Nephron (organoid): Measurements from ENCODE around the gene HOXB3.

Experiments
- H3K27ac Mint-ChIP-seq, 3 experiments: 2 replicates each; pipeline ENCODE4 v1.8.0; 2020; ENCODE audit warnings: mixed read lengths in 3 of 3, mild to moderate bottlenecking in 2 of 3, moderate library complexity in 1 of 3
- H3K27me3 Mint-ChIP-seq: 2 replicates; pipeline ENCODE4 v1.8.0; 2021; ENCODE audit warnings: low read depth, mild to moderate bottlenecking, moderate library complexity, mixed read lengths
- H3K36me3 Mint-ChIP-seq: 2 replicates; pipeline ENCODE4 v1.8.0; 2020; ENCODE audit warnings: low read depth, mixed read lengths
- H3K4me1 Mint-ChIP-seq: 2 replicates; pipeline ENCODE4 v1.8.0; 2020; ENCODE audit warnings: mixed read lengths
- H3K4me3 Mint-ChIP-seq, 3 experiments: 2 replicates each; pipeline ENCODE4 v1.8.0; 2020; ENCODE audit warnings: mild to moderate bottlenecking in 3 of 3, mixed read lengths in 3 of 3, moderate library complexity in 2 of 3
- H3K9me3 Mint-ChIP-seq: 2 replicates; pipeline ENCODE4 v1.8.0; 2020; ENCODE audit warnings: mixed read lengths
- TF ChIP-seq, protein P1 (sequence below), 3 experiments: fragments of 200-600 bp; sonication (generic); IDR thresholded peaks; one replicate each; pipeline ENCODE4 v1.5.0; 2021; ENCODE audit warnings: antibody characterized with exemption in 3 of 3; ENCODE audit not compliant: unreplicated experiment in 3 of 3

The HOXB3 gene

DNA sequence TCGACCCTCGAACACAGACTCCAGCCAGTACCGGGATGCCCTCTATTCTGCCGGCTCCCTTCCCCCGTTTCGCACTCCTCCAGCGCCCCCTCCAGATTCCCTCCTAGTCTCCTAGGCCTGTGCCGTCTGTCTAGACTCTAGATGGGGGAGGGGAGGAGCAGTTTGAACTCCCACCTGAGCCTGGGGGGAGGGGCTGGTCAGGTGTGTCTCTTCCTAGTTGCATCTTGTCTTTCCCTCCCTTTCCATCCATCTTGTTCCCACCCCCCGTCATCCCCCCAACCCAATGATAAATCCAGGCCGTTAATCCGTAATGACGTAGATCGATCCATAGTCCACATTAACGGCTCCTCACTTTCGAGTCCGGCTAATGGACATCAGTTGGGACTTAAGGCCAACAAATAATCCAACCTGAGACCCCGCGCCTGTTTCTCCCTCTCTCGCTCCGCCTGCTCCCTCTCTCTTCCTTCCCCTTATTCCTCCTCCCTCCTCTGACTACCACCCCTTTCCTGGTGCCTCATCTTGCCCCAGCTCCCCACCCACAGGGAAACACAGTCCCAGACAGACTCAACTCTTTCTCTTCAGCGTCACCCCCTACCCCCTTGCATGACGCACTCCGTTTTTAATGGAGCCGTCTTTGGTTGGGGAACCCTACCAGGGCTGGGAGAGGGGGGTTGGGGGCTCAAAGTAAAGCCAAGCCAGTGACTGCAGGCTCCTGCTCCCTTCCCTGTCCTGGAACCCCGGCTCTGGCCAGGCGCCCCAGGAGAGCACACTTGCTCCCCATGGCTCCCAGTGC lies 6.9 kb upstream of the HOXB3 start:
- peak overlapping the region in 1 of 3 experiments; percentile 98 for H3K27ac Mint-ChIP-seq
- TF ChIP-seq, protein P1, sequence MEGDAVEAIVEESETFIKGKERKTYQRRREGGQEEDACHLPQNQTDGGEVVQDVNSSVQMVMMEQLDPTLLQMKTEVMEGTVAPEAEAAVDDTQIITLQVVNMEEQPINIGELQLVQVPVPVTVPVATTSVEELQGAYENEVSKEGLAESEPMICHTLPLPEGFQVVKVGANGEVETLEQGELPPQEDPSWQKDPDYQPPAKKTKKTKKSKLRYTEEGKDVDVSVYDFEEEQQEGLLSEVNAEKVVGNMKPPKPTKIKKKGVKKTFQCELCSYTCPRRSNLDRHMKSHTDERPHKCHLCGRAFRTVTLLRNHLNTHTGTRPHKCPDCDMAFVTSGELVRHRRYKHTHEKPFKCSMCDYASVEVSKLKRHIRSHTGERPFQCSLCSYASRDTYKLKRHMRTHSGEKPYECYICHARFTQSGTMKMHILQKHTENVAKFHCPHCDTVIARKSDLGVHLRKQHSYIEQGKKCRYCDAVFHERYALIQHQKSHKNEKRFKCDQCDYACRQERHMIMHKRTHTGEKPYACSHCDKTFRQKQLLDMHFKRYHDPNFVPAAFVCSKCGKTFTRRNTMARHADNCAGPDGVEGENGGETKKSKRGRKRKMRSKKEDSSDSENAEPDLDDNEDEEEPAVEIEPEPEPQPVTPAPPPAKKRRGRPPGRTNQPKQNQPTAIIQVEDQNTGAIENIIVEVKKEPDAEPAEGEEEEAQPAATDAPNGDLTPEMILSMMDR (IDR thresholded peaks at IDR 0.05; ENCODE audit: unreplicated experiment in 3 of 3) = no peak
- H3K4me3 Mint-ChIP-seq = peak overlapping the region; percentile 94 to 99 (median 98)
- no peaks in the 10 kb centered on the region for H3K9me3 Mint-ChIP-seq
- H3K4me1 Mint-ChIP-seq = peaks cover 79% of the 10 kb centered on the region
- H3K27me3 Mint-ChIP-seq = peaks cover 95% of the 10 kb centered on the region
- H3K36me3 Mint-ChIP-seq = peaks cover 41% of the 10 kb centered on the region

DNA sequence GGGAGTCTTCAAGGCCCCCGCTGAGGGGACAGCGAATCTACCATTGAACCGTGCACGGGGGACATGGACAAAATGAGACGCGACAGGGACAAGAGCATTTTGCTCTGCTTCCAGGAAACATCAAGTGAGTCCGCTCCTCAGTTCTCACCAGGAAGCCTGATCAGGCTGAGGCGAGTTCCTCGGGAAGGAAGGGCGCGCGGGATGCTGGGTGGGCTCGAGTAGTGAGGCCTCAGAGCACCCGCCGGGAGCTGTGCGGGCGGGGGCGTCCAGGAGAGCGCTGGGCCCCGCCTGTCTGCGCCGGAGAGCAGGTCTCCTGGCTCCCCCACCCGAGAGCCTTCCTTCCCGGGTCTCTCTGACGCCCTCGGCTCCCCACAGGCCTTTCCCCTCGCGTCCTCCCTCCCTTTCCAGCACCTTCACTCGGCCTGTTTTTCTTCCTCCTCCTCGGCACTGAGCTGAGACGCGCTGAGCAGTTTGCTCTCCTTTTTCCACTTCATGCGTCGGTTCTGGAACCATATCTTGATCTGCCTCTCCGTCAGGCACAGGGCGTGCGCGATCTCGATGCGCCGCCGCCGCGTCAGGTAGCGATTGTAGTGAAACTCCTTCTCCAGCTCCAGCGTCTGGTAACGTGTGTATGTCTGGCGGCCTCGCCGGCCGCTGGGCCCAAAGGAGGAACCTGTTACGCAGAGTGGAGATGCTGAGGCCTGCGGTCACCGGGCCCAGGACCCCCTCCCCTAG lies 6.1 kb upstream of the HOXB3 start:
- H3K27me3 Mint-ChIP-seq = peaks cover 95% of the 10 kb centered on the region
- peak overlapping the region; percentile 94 to 99 (median 98) for H3K4me3 Mint-ChIP-seq
- peak overlapping the region in 1 of 3 experiments; percentile 98 for H3K27ac Mint-ChIP-seq
- peaks cover 85% of the 10 kb centered on the region for H3K4me1 Mint-ChIP-seq
- TF ChIP-seq, protein P1 (IDR thresholded peaks at IDR 0.05; ENCODE audit: unreplicated experiment in 3 of 3) = no peak
- no peaks in the 10 kb centered on the region for H3K9me3 Mint-ChIP-seq
- peaks cover 46% of the 10 kb centered on the region for H3K36me3 Mint-ChIP-seq

DNA sequence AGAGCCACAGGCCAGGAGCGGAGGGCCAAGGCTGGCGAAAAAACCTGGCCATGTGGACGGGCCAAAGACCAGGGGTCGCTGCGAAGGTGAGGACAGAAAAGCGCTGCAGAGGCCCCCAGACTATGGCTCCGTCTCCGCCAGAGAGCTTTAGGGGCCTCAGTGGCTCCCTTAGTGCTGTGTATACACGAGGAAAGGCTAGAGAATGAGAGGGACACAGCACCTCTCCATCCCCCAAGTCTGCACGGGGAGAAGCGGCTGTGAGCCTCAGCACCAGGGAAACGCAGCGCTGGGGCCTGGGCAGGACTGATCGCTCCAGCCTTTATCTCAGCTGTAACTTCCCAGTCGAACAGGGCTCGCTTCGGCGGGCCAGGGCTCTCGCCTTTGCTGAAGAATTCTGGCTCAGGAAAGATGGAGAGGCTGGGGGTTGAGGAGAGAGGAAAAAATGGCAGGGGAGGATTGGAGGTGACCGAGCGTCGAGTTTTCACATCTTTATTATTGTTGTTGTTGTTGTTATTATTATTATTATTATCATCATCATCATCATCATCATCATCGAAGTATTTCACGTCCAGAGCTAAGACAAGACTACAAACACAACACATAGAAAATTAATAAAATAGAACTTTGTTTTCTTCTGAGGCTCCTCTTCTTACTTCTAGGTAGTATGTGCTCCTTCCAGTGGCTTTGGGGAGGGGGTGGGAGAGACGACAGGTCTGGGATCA lies 5.4 kb upstream of the HOXB3 start:
- H3K4me3 Mint-ChIP-seq = peak overlapping the region; percentile 91 to 98 (median 94)
- TF ChIP-seq, protein P1 (IDR thresholded peaks at IDR 0.05; ENCODE audit: unreplicated experiment in 3 of 3) = no peak
- H3K36me3 Mint-ChIP-seq = peaks cover 53% of the 10 kb centered on the region
- peaks cover 92% of the 10 kb centered on the region for H3K27me3 Mint-ChIP-seq
- no peaks in the 10 kb centered on the region for H3K9me3 Mint-ChIP-seq
- peaks cover 84% of the 10 kb centered on the region for H3K4me1 Mint-ChIP-seq
- peak overlapping the region in 1 of 3 experiments; percentile 92 for H3K27ac Mint-ChIP-seq

DNA sequence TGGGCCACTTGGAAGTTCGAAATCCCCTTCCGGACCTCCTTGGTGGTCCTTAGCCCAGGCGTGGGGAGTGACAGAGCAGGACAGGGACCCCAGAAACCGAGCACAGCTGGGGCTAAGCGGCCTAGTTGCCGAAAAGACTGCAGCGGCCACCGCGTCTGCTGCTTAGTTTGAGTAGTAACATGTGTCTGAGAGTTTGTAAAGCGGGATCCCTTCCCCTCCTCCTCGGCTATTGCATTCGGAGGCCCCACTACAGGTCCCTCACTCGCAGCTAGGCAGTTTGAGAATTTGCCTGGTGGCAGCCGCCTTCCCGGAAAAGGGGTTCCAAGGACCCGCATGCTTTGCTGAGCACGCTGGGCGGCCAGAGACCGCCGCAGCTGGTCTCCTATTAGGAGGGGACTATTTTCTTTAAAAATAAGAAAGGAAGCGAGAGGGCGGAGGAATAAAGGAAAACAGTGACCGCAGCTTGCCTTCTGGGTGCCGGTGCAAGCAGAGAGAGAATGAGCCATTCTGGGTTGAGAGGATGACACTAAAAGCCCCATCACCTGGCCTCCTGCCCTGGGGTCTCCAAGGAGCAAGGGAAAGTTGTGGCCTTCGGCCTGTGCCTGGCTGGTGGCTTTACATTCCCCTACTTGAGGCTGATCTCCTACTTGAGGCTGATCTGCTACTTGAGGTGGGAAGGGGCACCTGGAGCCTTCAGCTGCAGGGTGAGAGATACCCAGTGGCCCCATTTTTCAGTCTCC lies 4.7 kb upstream of the HOXB3 start:
- H3K27ac Mint-ChIP-seq = peak overlapping the region in 1 of 3 experiments; percentile 92
- no peaks in the 10 kb centered on the region for H3K9me3 Mint-ChIP-seq
- peaks cover 84% of the 10 kb centered on the region for H3K4me1 Mint-ChIP-seq
- peaks cover 60% of the 10 kb centered on the region for H3K36me3 Mint-ChIP-seq
- H3K4me3 Mint-ChIP-seq = peak overlapping the region; percentile 91 to 98 (median 94)
- TF ChIP-seq, protein P1 (IDR thresholded peaks at IDR 0.05; ENCODE audit: unreplicated experiment in 3 of 3) = no peak
- peaks cover 91% of the 10 kb centered on the region for H3K27me3 Mint-ChIP-seq

DNA sequence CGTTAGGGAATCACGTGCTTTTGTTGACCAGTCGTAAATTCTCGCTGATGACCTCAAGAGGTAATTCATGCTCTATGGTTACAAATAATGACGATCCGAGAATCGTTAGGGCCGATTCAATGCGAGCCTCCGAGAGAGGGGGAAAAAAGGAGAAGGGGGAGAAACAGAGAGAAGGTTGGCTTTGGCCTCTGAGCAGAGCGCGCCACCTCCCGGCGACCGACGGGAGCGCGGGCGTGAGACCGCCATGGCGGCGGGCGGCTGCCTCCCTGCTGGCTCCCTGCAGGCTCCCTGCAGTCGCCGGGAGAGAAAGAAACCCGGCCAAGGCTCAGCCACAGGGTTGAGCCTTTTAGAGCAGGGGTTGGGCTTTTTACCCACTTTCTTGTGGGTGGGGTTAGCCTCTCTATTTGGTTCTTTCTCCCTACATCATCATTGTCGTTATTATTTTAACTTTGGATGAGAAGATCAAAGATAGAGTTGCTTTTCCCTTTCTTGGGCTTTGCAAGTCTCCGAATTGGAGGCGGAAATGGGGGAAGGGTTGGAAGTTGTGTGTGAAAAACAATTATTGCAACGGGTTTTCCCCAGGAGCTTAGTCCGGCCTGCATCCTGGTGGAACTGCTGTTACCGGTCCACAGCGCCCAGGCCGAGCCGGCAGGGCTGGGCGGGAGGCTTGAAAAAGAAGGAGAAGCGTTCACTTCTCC lies 3.9 kb upstream of the HOXB3 start:
- H3K4me3 Mint-ChIP-seq = peak overlapping the region; percentile 91 to 98 (median 94)
- H3K9me3 Mint-ChIP-seq = no peaks in the 10 kb centered on the region
- peaks cover 82% of the 10 kb centered on the region for H3K4me1 Mint-ChIP-seq
- TF ChIP-seq, protein P1 (IDR thresholded peaks at IDR 0.05; ENCODE audit: unreplicated experiment in 3 of 3) = peak; percentile 94 to 97 (median 95)
- peak overlapping the region in 1 of 3 experiments; percentile 92 for H3K27ac Mint-ChIP-seq
- peaks cover 62% of the 10 kb centered on the region for H3K36me3 Mint-ChIP-seq
- peaks cover 90% of the 10 kb centered on the region for H3K27me3 Mint-ChIP-seq
